Measurements from ENCODE around the gene ETV6.

The ETV6 gene

GRCh38 chr12:11859705-11860425 is 210.4 kb downstream of the ETV6 start:
- DNase-seq (ENCODE audit: low read depth) = no peak

- no peak for DNase-seq (ENCODE audit: low read depth)
Observed at GRCh38 chr12:11861155-11861863, 211.8 kb downstream of the ETV6 start.

- DNase-seq (ENCODE audit: low read depth) = no peak
Observed at GRCh38 chr12:11861864-11862600, 212.6 kb downstream of the ETV6 start.

- no peak for DNase-seq (ENCODE audit: low read depth)
Observed at GRCh38 chr12:11862798-11863197, 213.3 kb downstream of the ETV6 start.

- no peak for DNase-seq (ENCODE audit: low read depth)
Observed at GRCh38 chr12:11863478-11863906, 214.0 kb downstream of the ETV6 start.

- no peak for DNase-seq (ENCODE audit: low read depth)
Observed at GRCh38 chr12:11863988-11864387, 214.5 kb downstream of the ETV6 start.

GRCh38 chr12:11865824-11866223 is 216.3 kb downstream of the ETV6 start:
- DNase-seq (ENCODE audit: low read depth) = no peak

- DNase-seq (ENCODE audit: low read depth) = no peak
Observed at GRCh38 chr12:11868027-11868426, 218.6 kb downstream of the ETV6 start.

- no peak for DNase-seq (ENCODE audit: low read depth)
Observed at GRCh38 chr12:11869406-11869805, 219.9 kb downstream of the ETV6 start.

GRCh38 chr12:11870041-11870451 is 220.6 kb downstream of the ETV6 start:
- no peak for DNase-seq (ENCODE audit: low read depth)

- no peak for DNase-seq (ENCODE audit: low read depth)
Observed at GRCh38 chr12:11872055-11872454, 222.6 kb downstream of the ETV6 start.

- DNase-seq (ENCODE audit: low read depth) = no peak
Observed at GRCh38 chr12:11875414-11875935, 226.0 kb downstream of the ETV6 start.

- no peak for DNase-seq (ENCODE audit: low read depth)
Observed at GRCh38 chr12:11876307-11876706, 226.8 kb downstream of the ETV6 start.

- DNase-seq (ENCODE audit: low read depth) = no peak
Observed at GRCh38 chr12:11877102-11877826, 227.8 kb downstream of the ETV6 start.

GRCh38 chr12:11877869-11878780 is 228.7 kb downstream of the ETV6 start:
- no peak for DNase-seq (ENCODE audit: low read depth)

- no peak for DNase-seq (ENCODE audit: low read depth)
Observed at GRCh38 chr12:11879306-11879705, 229.8 kb downstream of the ETV6 start.

GRCh38 chr12:11880381-11880780 is 230.9 kb downstream of the ETV6 start:
- no peak for DNase-seq (ENCODE audit: low read depth)

GRCh38 chr12:11881835-11882234 is 232.4 kb downstream of the ETV6 start:
- no peak for DNase-seq (ENCODE audit: low read depth)

- no peak for DNase-seq (ENCODE audit: low read depth)
Observed at GRCh38 chr12:11882301-11883019, 233.0 kb downstream of the ETV6 start.

- DNase-seq (ENCODE audit: low read depth) = no peak
Observed at GRCh38 chr12:11884116-11884515, 234.6 kb downstream of the ETV6 start.

All from stimulated activated CD8-positive, alpha-beta memory T cell treated with anti-CD3 and anti-CD28 coated beads, Interleukin-7, amount 100 ng/mL, for 24 hours (primary cell).